GM18520 (cell line): ENCODE data around the gene GFI1B.

Experiments
- ATAC-seq: cut with Tn5 transposase; IDR thresholded peaks from one replicate; pipeline ENCODE4 v1.9.1; 2021; ENCODE audit not compliant: unreplicated experiment

The GFI1B gene

GRCh38 chr9:132978451-132979131 is at the start of gene GFI1B:
TSS of gene GFI1B (plus strand) at chr9:132978694. CDS start at chr9:132986679, 7,985 bp downstream.
- ATAC-seq, result no peak

GRCh38 chr9:132931178-132931735 is 47.2 kb upstream of the GFI1B start:
- ATAC-seq, result no peak

- no peak for ATAC-seq
Measured at GRCh38 chr9:132935026-132935425, 43.5 kb upstream of the GFI1B start.

GRCh38 chr9:132937463-132937901 is 41.0 kb upstream of the GFI1B start:
- no peak for ATAC-seq

GRCh38 chr9:132939169-132939568 is 39.3 kb upstream of the GFI1B start:
- no peak for ATAC-seq

GRCh38 chr9:132942541-132943182 is 35.8 kb upstream of the GFI1B start:
- ATAC-seq, result no peak

GRCh38 chr9:132943651-132944293 is 34.7 kb upstream of the GFI1B start:
- ATAC-seq, result no peak

GRCh38 chr9:132944294-132945185 is 34.0 kb upstream of the GFI1B start, which contains the start of gene TSC1:
TSS of gene TSC1 (minus strand) at chr9:132944616. CDS start at chr9:132928872, 15,744 bp downstream.
- ATAC-seq, result peak; percentile 53

- ATAC-seq, result peak; percentile 10
Measured at GRCh38 chr9:132945186-132946130, 33.0 kb upstream of the GFI1B start.

- ATAC-seq, result no peak
Measured at GRCh38 chr9:132946211-132946610, 32.3 kb upstream of the GFI1B start.

- ATAC-seq, result no peak
Measured at GRCh38 chr9:132946631-132947295, 31.7 kb upstream of the GFI1B start.

- no peak for ATAC-seq
Measured at GRCh38 chr9:132947756-132948155, 30.7 kb upstream of the GFI1B start.

GRCh38 chr9:132948482-132949050 is 29.9 kb upstream of the GFI1B start:
- ATAC-seq, result no peak

- no peak for ATAC-seq
Measured at GRCh38 chr9:132949709-132950108, 28.8 kb upstream of the GFI1B start.

GRCh38 chr9:132955123-132955522 is 23.4 kb upstream of the GFI1B start:
- ATAC-seq, result no peak

GRCh38 chr9:132955768-132956167 is 22.7 kb upstream of the GFI1B start:
- no peak for ATAC-seq

GRCh38 chr9:132957805-132958204 is 20.7 kb upstream of the GFI1B start:
- ATAC-seq, result no peak

- no peak for ATAC-seq
Measured at GRCh38 chr9:132961002-132961401, 17.5 kb upstream of the GFI1B start.

GRCh38 chr9:132965478-132965877 is 13.0 kb upstream of the GFI1B start:
- ATAC-seq, result no peak
